A549 (cell line): ENCODE results near the gene ANXA9. TPM values are rescaled to one million over a fixed set of nuclear protein-coding genes. Genes with fewer than 3 reads are reported as not detected.

Experiments used
- ATAC-seq, 2 experiments: fragments of 200-7000 bp in 1 of 2; fragments of >200 bp in 1 of 2; cut with Nextera tagmentation in 1 of 2; cut with Tn5 transposase in 1 of 2; 3 replicates each; pipeline versions ENCODE4 v1.8.0 to v1.9.1; 2018 to 2020; ENCODE audit warnings: mild to moderate bottlenecking in 1 of 2, moderate library complexity in 1 of 2
- CTCF ChIA-PET: fragments of 300-600 bp; sonication (Branson Sonifier 250); formaldehyde crosslinking; extraction: SDS; loops from one replicate; lab custom pipeline; 2021; ENCODE audit warnings: antibody characterized with exemption, inconsistent platforms; lab: Yijun Ruan, JAX
- POLR2A ChIA-PET: fragments of 350-600 bp; formaldehyde crosslinking; extraction: SDS; loops from one replicate; lab custom pipeline; 2021; ENCODE audit warnings: antibody characterized with exemption, inconsistent platforms; lab: Yijun Ruan, JAX
- DNase-seq, 2 experiments: peaks; one replicate each; pipeline versions ENCODE4 v3.0.0 to v3.0.0-alpha.2; 2011 to 2016; ENCODE audit warnings: low read depth in 1 of 2, low spot score in 1 of 2
- FAIRE-seq: peaks from 2 replicates; lab custom pipeline; 2011; peaks lifted over from hg19 to GRCh38; lab: Jason Lieb, UNC
- H3K27ac ChIP-seq, 2 experiments: fragments of >200 bp; sonication (Bioruptor Twin); formaldehyde crosslinking; 3 replicates each; pipeline ENCODE4 v1.5.1; 2016 to 2017
- H3K4me1 ChIP-seq: fragments of >200 bp; sonication (Bioruptor Twin); formaldehyde crosslinking; 3 replicates; pipeline ENCODE4 v1.6.1; 2016
- H3K4me2 ChIP-seq: fragments of >200 bp; sonication (Bioruptor Twin); formaldehyde crosslinking; 3 replicates; pipeline ENCODE4 v1.6.1; 2016
- H3K4me3 ChIP-seq: fragments of >200 bp; sonication (Bioruptor Twin); formaldehyde crosslinking; 3 replicates; pipeline ENCODE4 v1.5.1; 2016
- H3K9me3 ChIP-seq: fragments of >200 bp; sonication (Bioruptor Twin); formaldehyde crosslinking; 3 replicates; pipeline ENCODE4 v1.6.1; 2016
- CHD4 ChIP-seq: fragments of 200-600 bp; sonication (generic); IDR thresholded peaks from 2 replicates; pipeline ENCODE4 v1.6.1; 2016; ENCODE audit warnings: antibody characterized with exemption, mild to moderate bottlenecking, borderline replicate concordance
- EHF ChIP-seq: fragments of 250-450 bp; sonication (Bioruptor Pico); IDR thresholded peaks from 2 replicates; pipeline ENCODE4 v1.5.0; 2020; ENCODE audit warnings: mild to moderate bottlenecking
- EHMT2 ChIP-seq: fragments of 200-600 bp; sonication (generic); IDR thresholded peaks from 2 replicates; pipeline ENCODE4 v1.6.1; 2016; ENCODE audit warnings: antibody characterized with exemption, low read depth, mild to moderate bottlenecking, moderate library complexity
- FOSL2 ChIP-seq, 2 experiments: fragments of 450-650 bp in 1 of 2; fragments of >200 bp in 1 of 2; sonication (Bioruptor Twin) in 1 of 2; formaldehyde crosslinking; IDR thresholded peaks; 2 replicates each; pipeline versions ENCODE4 v1.5.0 to v1.6.1; 2016 to 2020; ENCODE audit warnings: mild to moderate bottlenecking in 1 of 2, moderate library complexity in 1 of 2
- FOXS1 ChIP-seq: fragments of 250-450 bp; sonication (Bioruptor Pico); IDR thresholded peaks from 2 replicates; pipeline ENCODE4 v1.5.0; 2020; ENCODE audit warnings: mild to moderate bottlenecking, moderate library complexity
- HDAC2 ChIP-seq: fragments of 200-600 bp; sonication (generic); IDR thresholded peaks from 2 replicates; pipeline ENCODE4 v1.6.1; 2016
- HOXB13 ChIP-seq: fragments of 250-450 bp; sonication (Bioruptor Pico); IDR thresholded peaks from 2 replicates; pipeline ENCODE4 v1.5.0; 2020; ENCODE audit warnings: low read depth, mild to moderate bottlenecking, moderate library complexity
- HOXB5 ChIP-seq: fragments of 250-450 bp; sonication (Bioruptor Pico); IDR thresholded peaks from 2 replicates; pipeline ENCODE4 v1.5.0; 2020; ENCODE audit warnings: mild to moderate bottlenecking, moderate library complexity
- KDM1A ChIP-seq: fragments of 200-600 bp; sonication (generic); IDR thresholded peaks from 2 replicates; pipeline ENCODE4 v1.6.1; 2016; ENCODE audit warnings: low read depth, mild to moderate bottlenecking
- MAFK ChIP-seq: fragments of 450-650 bp; IDR thresholded peaks from 2 replicates; pipeline ENCODE4 v1.6.1; 2014; ENCODE audit not compliant: partially characterized antibody
- RAD21 ChIP-seq, 2 experiments: fragments of >200 bp in 1 of 2; sonication (Bioruptor Twin) in 1 of 2; formaldehyde crosslinking in 1 of 2; IDR thresholded peaks in 1 of 2; conservative IDR thresholded peaks in 1 of 2; 2 replicates in 1 of 2; 3 replicates in 1 of 2; pipeline ENCODE4 v1.6.1; 2012 to 2018; ENCODE audit warnings: inconsistent platforms in 1 of 2
- RFX5 ChIP-seq: fragments of 450-650 bp; IDR thresholded peaks from 2 replicates; pipeline ENCODE4 v1.7.1; 2014; ENCODE audit warnings: antibody characterized with exemption, mild to moderate bottlenecking, moderate library complexity
- SMC3 ChIP-seq: fragments of >200 bp; sonication (Bioruptor Twin); formaldehyde crosslinking; IDR thresholded peaks from 3 replicates; pipeline ENCODE4 v1.6.1; 2018; ENCODE audit warnings: inconsistent platforms
- WGBS: methylation state at CpG from one replicate; pipeline ENCODE4 v1.1.6; 2017; ENCODE audit errors: missing lambda C conversion rate; 5-methylcytosine and 5-hydroxymethylcytosine counted together
- polyA plus RNA-seq, 4 experiments: library from polyadenylated mRNA; depleted of rRNA in 3 of 4; stranded (reverse); fragments of >200 nt; fragmentation: RNase III in 1 of 4; extraction: RNeasy Plus Mini Kit Qiagen cat#74134 plus additional on column Dnase treatment in 1 of 4; gene quantifications; 2 replicates in 3 of 4; 3 replicates in 1 of 4; pipeline ENCODE4 v1.2.3, GENCODE V29; 2011 to 2017
- TF ChIP-seq, protein P1 (sequence below): fragments of >200 bp; sonication (Bioruptor Twin); formaldehyde crosslinking; IDR thresholded peaks from 2 replicates; pipeline ENCODE4 v1.6.1; 2016
- TF ChIP-seq, protein P2 (sequence below): fragments of >200 bp; sonication (Bioruptor Twin); formaldehyde crosslinking; IDR thresholded peaks from 3 replicates; pipeline ENCODE4 v1.5.1; 2016

The ANXA9 gene
- polyA plus RNA-seq, 2 of the 4 experiments (the other 2 are of a cell fraction) = 2.1 to 2.2 TPM

DNA sequence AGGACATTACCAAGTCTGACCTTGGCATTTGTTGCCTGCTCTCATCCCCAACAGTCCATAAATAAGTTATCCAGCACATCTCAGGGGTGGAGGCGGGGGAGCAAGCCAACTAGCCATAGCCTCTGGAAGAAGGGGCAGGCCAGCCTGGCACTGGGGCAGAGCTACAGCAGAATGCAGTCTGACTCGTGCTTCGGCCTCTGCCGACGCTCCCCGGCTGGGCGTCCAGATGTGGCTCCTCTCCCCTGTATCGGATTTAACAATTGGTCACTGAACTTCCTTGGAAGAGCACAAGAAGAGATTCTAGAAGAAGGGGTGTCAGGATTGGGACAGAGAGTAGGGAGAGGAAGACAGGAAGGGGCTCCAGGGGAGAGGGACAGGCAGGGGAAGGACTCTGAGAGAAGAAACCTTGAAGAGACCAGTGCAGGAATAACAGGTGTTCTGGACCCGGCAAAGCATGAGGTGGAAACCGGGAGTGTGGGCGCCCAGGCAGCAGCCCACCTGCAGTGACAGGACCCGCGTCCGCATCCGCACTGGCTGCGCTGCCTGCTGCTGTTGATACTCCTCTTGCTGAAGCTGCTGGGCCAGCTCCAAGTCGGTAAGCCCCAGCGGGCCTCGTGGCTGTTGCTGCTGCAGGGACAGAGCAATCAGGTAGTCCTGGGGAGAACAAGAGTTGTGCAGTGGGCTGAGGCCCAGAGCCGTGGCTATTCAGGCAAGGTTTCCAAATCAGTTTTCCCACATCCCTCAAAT lies 15.2 kb downstream of the ANXA9 start:
- CTCF ChIA-PET = interaction anchor here (0.7 to 26.8 kb wide), 11 partner anchors 1 to 742 kb away, joined by 3 to 586 read pairs (median 6); partner anchors contain the start of genes ANXA9, CERS2 and MINDY1
- H3K27ac ChIP-seq = no peak overlapping the region
- H3K4me3 ChIP-seq = no peak overlapping the region
- H3K4me1 ChIP-seq = 0 out of 3 replicates have a peak, but pooled peaks cover 4% of the 10 kb centered on the region
- H3K9me3 ChIP-seq = no peaks in the 10 kb centered on the region
- FAIRE-seq = no peak
- no peak overlapping the region for H3K4me2 ChIP-seq
- ATAC-seq = no peak
- TF ChIP-seq SMC3 = no peak
- no peak for TF ChIP-seq HOXB5 (CRISPR knock-in tag)
- TF ChIP-seq CHD4 = no peak
- no peak for TF ChIP-seq HOXB13 (CRISPR knock-in tag)
- TF ChIP-seq, protein P1, sequence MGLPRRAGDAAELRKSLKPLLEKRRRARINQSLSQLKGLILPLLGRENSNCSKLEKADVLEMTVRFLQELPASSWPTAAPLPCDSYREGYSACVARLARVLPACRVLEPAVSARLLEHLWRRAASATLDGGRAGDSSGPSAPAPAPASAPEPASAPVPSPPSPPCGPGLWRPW = no peak
- no peak for TF ChIP-seq FOSL2 (IDR thresholded peaks at IDR 0.05)
- no peak for TF ChIP-seq FOSL2 (CRISPR knock-in tag; IDR thresholded peaks at IDR 0.05)
- no peak for TF ChIP-seq EHF (CRISPR knock-in tag)
- TF ChIP-seq RFX5 = no peak
- no peak for TF ChIP-seq FOXS1 (CRISPR knock-in tag)
- TF ChIP-seq, all 56 proteins: peak for 0
- POLR2A ChIA-PET = no interaction called here
- 88% methylated on average over 20 of the region's 20 CpGs for WGBS
- DNase-seq = no peak

DNA sequence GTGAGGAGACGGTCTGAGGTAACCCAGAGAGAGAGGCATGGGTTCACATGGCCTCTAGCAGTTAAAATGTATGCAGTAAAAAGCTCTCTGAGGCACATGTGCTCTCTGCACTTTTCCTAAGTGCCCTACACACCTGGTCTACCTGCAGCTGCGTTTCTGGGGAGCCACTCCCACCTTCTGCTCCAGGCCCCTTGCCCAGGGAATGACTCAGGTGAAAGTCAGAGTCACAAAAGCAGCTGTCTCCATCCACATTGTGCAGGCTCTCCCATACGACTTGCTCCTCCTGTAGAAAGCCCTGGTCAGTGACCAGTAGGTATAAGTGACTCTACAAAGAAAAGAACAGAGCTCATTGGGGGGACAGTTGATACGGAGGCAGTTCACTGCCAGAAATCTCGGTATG lies 15.9 kb downstream of the ANXA9 start:
- WGBS = 52% methylated on average over 5 of the region's 5 CpGs
- H3K27ac ChIP-seq = no peak overlapping the region
- H3K4me1 ChIP-seq = 0 out of 3 replicates have a peak, but pooled peaks cover 4% of the 10 kb centered on the region
- FAIRE-seq = no peak
- H3K4me2 ChIP-seq = no peak overlapping the region
- TF ChIP-seq, protein P2, sequence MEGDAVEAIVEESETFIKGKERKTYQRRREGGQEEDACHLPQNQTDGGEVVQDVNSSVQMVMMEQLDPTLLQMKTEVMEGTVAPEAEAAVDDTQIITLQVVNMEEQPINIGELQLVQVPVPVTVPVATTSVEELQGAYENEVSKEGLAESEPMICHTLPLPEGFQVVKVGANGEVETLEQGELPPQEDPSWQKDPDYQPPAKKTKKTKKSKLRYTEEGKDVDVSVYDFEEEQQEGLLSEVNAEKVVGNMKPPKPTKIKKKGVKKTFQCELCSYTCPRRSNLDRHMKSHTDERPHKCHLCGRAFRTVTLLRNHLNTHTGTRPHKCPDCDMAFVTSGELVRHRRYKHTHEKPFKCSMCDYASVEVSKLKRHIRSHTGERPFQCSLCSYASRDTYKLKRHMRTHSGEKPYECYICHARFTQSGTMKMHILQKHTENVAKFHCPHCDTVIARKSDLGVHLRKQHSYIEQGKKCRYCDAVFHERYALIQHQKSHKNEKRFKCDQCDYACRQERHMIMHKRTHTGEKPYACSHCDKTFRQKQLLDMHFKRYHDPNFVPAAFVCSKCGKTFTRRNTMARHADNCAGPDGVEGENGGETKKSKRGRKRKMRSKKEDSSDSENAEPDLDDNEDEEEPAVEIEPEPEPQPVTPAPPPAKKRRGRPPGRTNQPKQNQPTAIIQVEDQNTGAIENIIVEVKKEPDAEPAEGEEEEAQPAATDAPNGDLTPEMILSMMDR = no peak
- TF ChIP-seq MAFK (no peak), HDAC2 (no peak), EHMT2 (no peak)
- ChIA-PET CTCF (interaction anchor here (0.7 to 26.8 kb wide), 7 partner anchors 2 to 743 kb away, joined by 3 to 586 read pairs (median 11); partner anchors contain the start of genes ANXA9, CERS2 and MINDY1), POLR2A (no interaction called here)
- no peak for ATAC-seq
- no peak overlapping the region for H3K4me3 ChIP-seq
- H3K9me3 ChIP-seq = no peaks in the 10 kb centered on the region
- DNase-seq = no peak

DNA sequence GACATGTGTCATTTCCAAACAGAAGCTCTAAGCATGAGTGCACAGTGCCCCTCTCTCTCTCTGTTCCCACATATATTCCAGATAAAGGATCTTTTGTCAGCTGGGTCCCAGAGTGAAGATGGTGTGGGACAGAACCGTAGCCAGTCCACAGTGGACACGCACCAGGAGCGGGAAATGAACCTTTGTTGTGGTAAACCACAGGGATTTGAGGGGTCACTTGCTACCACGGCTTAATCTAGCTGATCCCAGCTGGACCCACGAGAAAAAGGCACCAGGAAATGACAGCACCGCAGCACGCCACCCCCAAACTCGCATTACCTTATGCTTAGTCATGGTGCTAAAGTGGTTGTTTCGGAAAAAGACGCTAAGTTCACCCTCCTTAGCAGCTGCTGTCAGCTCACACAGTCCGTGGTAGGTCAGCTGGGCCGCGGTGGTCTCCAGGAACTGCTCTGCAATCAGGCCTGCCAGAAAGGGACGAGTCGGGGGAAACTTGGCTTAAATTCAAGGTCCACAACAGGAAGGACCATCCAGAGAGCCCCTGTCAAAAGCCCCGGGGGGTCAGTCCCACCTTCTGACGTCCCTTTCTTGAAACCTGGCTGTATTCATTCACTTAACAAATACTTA lies 17.1 kb downstream of the ANXA9 start:
- POLR2A ChIA-PET = no interaction called here
- ATAC-seq (no peak), DNase-seq (no peak), FAIRE-seq (no peak)
- Histone ChIP-seq H3K4me1 (0 out of 3 replicates have a peak, but pooled peaks cover 4% of the 10 kb centered on the region), H3K9me3 (no peaks in the 10 kb centered on the region), H3K27ac (no peak overlapping the region), H3K4me3 (no peak overlapping the region), H3K4me2 (no peak overlapping the region)
- CTCF ChIA-PET = interaction anchor here (0.6 to 26.8 kb wide), 8 partner anchors 3 to 322 kb away, joined by 3 to 586 read pairs (median 4); partner anchors contain the start of genes ANXA9, C1orf56, CERS2 and MINDY1
- 85% methylated on average over 17 of the region's 17 CpGs for WGBS
- TF ChIP-seq HOXB13 (CRISPR knock-in tag) (no peak), RAD21 (conservative IDR thresholded peaks at IDR 0.05 in 1 of 2, IDR thresholded peaks at IDR 0.05 in 1 of 2) (no peak)

DNA sequence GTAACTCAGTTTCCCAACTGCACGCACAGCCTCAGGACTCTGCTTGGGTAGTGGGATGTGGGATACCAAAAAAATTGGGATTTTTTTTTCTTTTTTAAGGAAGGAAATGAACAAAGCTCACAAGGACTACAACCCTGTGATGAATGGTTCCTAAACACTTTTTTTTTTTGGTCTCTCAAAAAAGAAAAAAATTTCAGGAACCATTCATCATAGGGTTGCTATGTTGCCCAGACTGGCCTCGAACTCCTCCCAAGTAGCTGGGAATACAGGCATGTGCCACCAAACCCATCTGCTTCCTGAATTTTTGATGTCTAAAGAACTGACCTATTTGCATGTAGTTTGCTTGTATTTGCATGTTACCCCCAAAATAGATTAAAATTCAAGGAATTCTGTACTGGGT lies 17.8 kb downstream of the ANXA9 start:
- POLR2A ChIA-PET = no interaction called here
- Histone ChIP-seq H3K27ac (no peak overlapping the region), H3K4me1 (0 out of 3 replicates have a peak, but pooled peaks cover 4% of the 10 kb centered on the region), H3K4me2 (no peak overlapping the region), H3K4me3 (no peak overlapping the region), H3K9me3 (no peaks in the 10 kb centered on the region)
- WGBS = 84% methylated on average over 2 of the region's 2 CpGs
- FAIRE-seq (no peak), DNase-seq (no peak), ATAC-seq (no peak)
- CTCF ChIA-PET = interaction anchor here (0.6 to 24.0 kb wide), 6 partner anchors 14 to 323 kb away, joined by 3 to 586 read pairs (median 4); partner anchors contain the start of genes ANXA9 and CERS2
- no peak for TF ChIP-seq KDM1A
